ENCODE measurements around the gene RGL3. TPM values are rescaled to one million over a fixed set of nuclear protein-coding genes. Genes with fewer than 3 reads are reported as not detected.

The RGL3 gene
- total and polyA plus RNA-seq, 9 of the 15 experiments (the other 6 are each of a cell fraction or from before 2014, with no cell fraction given), result 0.12 to 0.61 (median 0.32) TPM; not detected in 4

GRCh38 chr19:11375143-11375948, 43.8 kb downstream of the RGL3 start (continued):
- TF ChIP-seq RBFOX2 (IDR thresholded peaks at IDR 0.05; ENCODE audit: low read depth, low read length) (peak; percentile 25; the same call in 1 of the 2 replicates), RHOXF2B (CRISPR knock-in tag; conservative IDR thresholded peaks at IDR 0.05) (no peak), SMAD4 (CRISPR knock-in tag; conservative IDR thresholded peaks at IDR 0.05) (peak; percentile 18; the same call in 1 of the 2 replicates), ZBTB7A (IDR thresholded peaks at IDR 0.05; ENCODE audit: borderline replicate concordance, control insufficient read depth, low read depth, low read length) (peak; percentile 43; the same call in 1 of the 2 replicates), NRF1 (conservative IDR thresholded peaks at IDR 0.05 in 1 of 2, IDR thresholded peaks at IDR 0.05 in 1 of 2) (peak; percentile 4 to 65), SAP30 (IDR thresholded peaks at IDR 0.05; ENCODE audit: borderline replicate concordance, insufficient read depth, low read depth, low read length, poor library complexity, severe bottlenecking) (no peak), FOXP4 (CRISPR knock-in tag; IDR thresholded peaks at IDR 0.05; ENCODE audit: borderline replicate concordance) (0 out of 2 replicates have a peak, but pooled peaks have one; percentile 12), HES1 (IDR thresholded peaks at IDR 0.05; ENCODE audit: low read depth) (peak; percentile 22; the same call in 1 of the 2 replicates), UBTF (IDR thresholded peaks at IDR 0.05; ENCODE audit: borderline replicate concordance in 1 of 2, low read depth in 2 of 2, low read length in 2 of 2) (0 out of 4 replicates have a peak, but pooled peaks of 1 of the 2 experiments have one; percentile 36), RBM17 (IDR thresholded peaks at IDR 0.05; ENCODE audit: borderline replicate concordance, low read depth, low read length) (no peak), ZNF707 (CRISPR knock-in tag; conservative IDR thresholded peaks at IDR 0.05) (no peak), ARID3A (IDR thresholded peaks at IDR 0.05; ENCODE audit: borderline replicate concordance, low read depth, low read length) (0 out of 2 replicates have a peak, but pooled peaks have one; percentile 5), MAZ (CRISPR knock-in tag; conservative IDR thresholded peaks at IDR 0.05 in 1 of 2, IDR thresholded peaks at IDR 0.05 in 1 of 2) (peak in 1 of 2 experiments; percentile 63; a peak in 1 of 4 replicates), IRF2 (CRISPR knock-in tag; IDR thresholded peaks at IDR 0.05) (no peak), FOXA3 (CRISPR knock-in tag; conservative IDR thresholded peaks at IDR 0.05 in 1 of 2, IDR thresholded peaks at IDR 0.05 in 1 of 2) (peak in 1 of 2 experiments; percentile 42; a peak in 1 of 4 replicates)
